ACHN (cell line): ENCODE data around the gene PROK2.

Source experiments
- DNase-seq: peaks from one replicate; pipeline ENCODE4 v3.0.0-alpha.2; 2015
- in situ Hi-C: cut with HindIII; loops from 2 replicates; pipeline ENCODE4 v1.10.0; 2017; ENCODE audit warnings: low sequenced_read_pairs, low pct_ligation_motif_present, low pct_unique_long_range_greater_than_20kb

PROK2 gene

GRCh38 chr3:71784914-71785531 lies at the start of gene PROK2:
TSS of gene PROK2 (minus strand) at chr3:71785148. CDS start at chr3:71785052, 96 bp downstream.
- no peak for DNase-seq
- in situ Hi-C loops, result no loop called here

- DNase-seq, result no peak
- in situ Hi-C loops, result no loop called here
Measured at GRCh38 chr3:71831599-71831998, 46.7 kb upstream of the PROK2 start.

- DNase-seq, result no peak
- in situ Hi-C loops, result no loop called here
Measured at GRCh38 chr3:71825551-71826283, 40.8 kb upstream of the PROK2 start.

GRCh38 chr3:71821116-71821515 lies 36.2 kb upstream of the PROK2 start:
- in situ Hi-C loops, result no loop called here
- no peak for DNase-seq

GRCh38 chr3:71817262-71817661 lies 32.3 kb upstream of the PROK2 start:
- DNase-seq, result no peak
- in situ Hi-C loops, result no loop called here

GRCh38 chr3:71816767-71817156 lies 31.8 kb upstream of the PROK2 start:
- no peak for DNase-seq
- in situ Hi-C loops, result no loop called here

- DNase-seq, result no peak
- in situ Hi-C loops, result no loop called here
Measured at GRCh38 chr3:71815340-71816067, 30.6 kb upstream of the PROK2 start.

GRCh38 chr3:71813704-71814103 lies 28.8 kb upstream of the PROK2 start:
- in situ Hi-C loops, result no loop called here
- DNase-seq, result no peak

GRCh38 chr3:71813073-71813472 lies 28.1 kb upstream of the PROK2 start:
- no peak for DNase-seq
- in situ Hi-C loops, result no loop called here

GRCh38 chr3:71810056-71810455 lies 25.1 kb upstream of the PROK2 start:
- DNase-seq, result no peak
- in situ Hi-C loops, result no loop called here

GRCh38 chr3:71809321-71810026 lies 24.5 kb upstream of the PROK2 start:
- in situ Hi-C loops, result no loop called here
- no peak for DNase-seq

GRCh38 chr3:71806736-71807135 lies 21.8 kb upstream of the PROK2 start:
- in situ Hi-C loops, result no loop called here
- no peak for DNase-seq

- in situ Hi-C loops, result no loop called here
- DNase-seq, result no peak
Measured at GRCh38 chr3:71805691-71806090, 20.7 kb upstream of the PROK2 start.

- in situ Hi-C loops, result no loop called here
- no peak for DNase-seq
Measured at GRCh38 chr3:71805199-71805598, 20.3 kb upstream of the PROK2 start.

GRCh38 chr3:71803248-71803647 lies 18.3 kb upstream of the PROK2 start:
- no peak for DNase-seq
- in situ Hi-C loops, result no loop called here

- no peak for DNase-seq
- in situ Hi-C loops, result no loop called here
Measured at GRCh38 chr3:71801986-71802385, 17.0 kb upstream of the PROK2 start.

- in situ Hi-C loops, result no loop called here
- no peak for DNase-seq
Measured at GRCh38 chr3:71800023-71800422, 15.1 kb upstream of the PROK2 start.

- DNase-seq, result no peak
- in situ Hi-C loops, result no loop called here
Measured at GRCh38 chr3:71797455-71797854, 12.5 kb upstream of the PROK2 start.

GRCh38 chr3:71796290-71796689 lies 11.3 kb upstream of the PROK2 start:
- DNase-seq, result no peak
- in situ Hi-C loops, result no loop called here
